GM19395 (cell line): ENCODE data around the gene SMIM45.

Experiments
- ATAC-seq: cut with Tn5 transposase; IDR thresholded peaks from one replicate; pipeline ENCODE4 v1.9.1; 2021; ENCODE audit warnings: mild to moderate bottlenecking, moderate library complexity; ENCODE audit not compliant: unreplicated experiment

The SMIM45 gene

GRCh38 chr22:41998361-41999261, 46.7 kb downstream of the SMIM45 start, which contains the start of gene WBP2NL:
Gene WBP2NL, plus strand, starts transcription at chr22:41998788. Its CDS starts 31 bp downstream, at chr22:41998819.
- peak; percentile 86 for ATAC-seq

GRCh38 chr22:42000466-42000865, 48.5 kb downstream of the SMIM45 start:
- no peak for ATAC-seq

DNA sequence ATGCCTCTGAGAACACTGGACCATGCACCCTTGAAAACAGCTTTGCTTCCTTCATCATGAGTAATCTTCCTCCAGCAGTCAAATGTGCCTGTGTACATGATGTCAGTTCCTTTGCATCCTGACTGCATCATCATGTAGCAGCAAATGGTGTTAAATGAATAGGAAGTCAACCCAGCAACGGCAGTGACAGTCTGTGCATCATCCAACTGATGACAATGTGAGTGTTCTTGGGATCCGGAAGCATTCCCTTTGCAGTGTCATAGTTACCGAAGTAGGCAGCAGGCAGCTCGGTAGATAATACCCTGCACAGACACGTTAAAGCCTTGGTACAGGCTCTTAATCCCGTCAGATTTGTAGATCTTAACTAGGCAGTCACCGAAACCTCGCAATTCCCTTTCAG, 49.2 kb downstream of the SMIM45 start:
- ATAC-seq: no peak

DNA sequence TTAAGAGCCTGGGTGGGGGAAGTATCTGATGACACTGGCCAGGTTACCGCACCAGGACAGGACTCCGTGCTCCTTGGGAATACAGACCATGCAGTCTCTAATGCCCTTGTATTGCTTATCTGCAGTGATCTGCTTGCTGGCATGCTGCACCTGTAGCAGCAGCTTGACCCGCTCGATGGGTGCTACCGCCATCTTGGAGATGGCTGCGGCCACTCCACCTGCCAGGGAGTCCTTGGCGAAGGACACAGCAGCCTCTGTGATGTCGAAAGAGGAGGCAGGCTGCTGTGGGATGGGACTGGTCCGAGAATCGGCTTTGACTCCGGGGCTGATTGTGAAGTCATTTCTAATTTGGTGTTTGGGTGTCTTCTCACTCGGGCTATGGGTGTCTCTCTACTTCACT, 49.8 kb downstream of the SMIM45 start:
- ATAC-seq: no peak

GRCh38 chr22:42007922-42008321, 56.0 kb downstream of the SMIM45 start:
- no peak for ATAC-seq
